Mucosa of gallbladder (tissue), 1 donor: Measurements from ENCODE around the gene LOXL1. TPM values are rescaled to one million over a fixed set of nuclear protein-coding genes. Genes with fewer than 3 reads are reported as not detected.

Experiments used
- DNase-seq: peaks from one replicate; pipeline ENCODE4 v3.0.0-alpha.2; 2020; ENCODE audit warnings: low spot score
- total RNA-seq: library from RNA; stranded (reverse); gene quantifications from one replicate; pipeline ENCODE4 v1.2.1, GENCODE V29; 2021
- donor health status: DM: no; HTN: no; CAD: no.

LOXL1 gene
- total RNA-seq, 1 donor from 2014 or later = 20.2 TPM

DNA sequence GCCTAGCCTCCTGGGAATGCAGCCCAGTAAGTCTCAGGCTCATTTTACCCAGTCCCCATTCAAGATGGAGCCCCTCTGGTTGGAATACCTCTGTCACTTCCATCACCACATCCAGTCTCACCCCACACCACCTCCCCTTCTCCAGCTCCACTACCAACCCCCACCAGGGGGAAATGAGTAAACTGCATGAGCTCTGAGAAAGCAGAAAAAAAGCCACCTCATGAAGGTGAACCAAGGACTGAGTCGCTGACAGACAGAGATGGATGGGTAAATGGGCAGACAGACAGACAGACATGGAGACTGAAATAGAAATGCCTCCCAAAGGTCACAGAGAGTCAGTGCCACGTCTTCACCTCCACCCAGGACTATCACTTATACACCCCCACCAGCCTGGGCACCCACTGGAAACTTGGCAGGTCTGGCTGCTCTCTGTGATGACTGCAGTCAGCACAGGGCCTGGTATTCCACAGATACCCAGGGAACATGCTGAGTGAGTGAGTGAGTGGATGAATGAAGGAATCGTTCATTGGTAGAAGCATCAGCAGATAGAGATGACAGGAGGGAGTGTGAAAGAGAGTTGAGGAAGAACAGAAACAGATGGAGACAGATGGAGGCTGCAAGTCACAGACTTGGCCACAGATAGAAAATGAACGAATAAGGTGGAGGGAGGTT, 4.9 kb upstream of the LOXL1 start:
- no peak for DNase-seq

DNA sequence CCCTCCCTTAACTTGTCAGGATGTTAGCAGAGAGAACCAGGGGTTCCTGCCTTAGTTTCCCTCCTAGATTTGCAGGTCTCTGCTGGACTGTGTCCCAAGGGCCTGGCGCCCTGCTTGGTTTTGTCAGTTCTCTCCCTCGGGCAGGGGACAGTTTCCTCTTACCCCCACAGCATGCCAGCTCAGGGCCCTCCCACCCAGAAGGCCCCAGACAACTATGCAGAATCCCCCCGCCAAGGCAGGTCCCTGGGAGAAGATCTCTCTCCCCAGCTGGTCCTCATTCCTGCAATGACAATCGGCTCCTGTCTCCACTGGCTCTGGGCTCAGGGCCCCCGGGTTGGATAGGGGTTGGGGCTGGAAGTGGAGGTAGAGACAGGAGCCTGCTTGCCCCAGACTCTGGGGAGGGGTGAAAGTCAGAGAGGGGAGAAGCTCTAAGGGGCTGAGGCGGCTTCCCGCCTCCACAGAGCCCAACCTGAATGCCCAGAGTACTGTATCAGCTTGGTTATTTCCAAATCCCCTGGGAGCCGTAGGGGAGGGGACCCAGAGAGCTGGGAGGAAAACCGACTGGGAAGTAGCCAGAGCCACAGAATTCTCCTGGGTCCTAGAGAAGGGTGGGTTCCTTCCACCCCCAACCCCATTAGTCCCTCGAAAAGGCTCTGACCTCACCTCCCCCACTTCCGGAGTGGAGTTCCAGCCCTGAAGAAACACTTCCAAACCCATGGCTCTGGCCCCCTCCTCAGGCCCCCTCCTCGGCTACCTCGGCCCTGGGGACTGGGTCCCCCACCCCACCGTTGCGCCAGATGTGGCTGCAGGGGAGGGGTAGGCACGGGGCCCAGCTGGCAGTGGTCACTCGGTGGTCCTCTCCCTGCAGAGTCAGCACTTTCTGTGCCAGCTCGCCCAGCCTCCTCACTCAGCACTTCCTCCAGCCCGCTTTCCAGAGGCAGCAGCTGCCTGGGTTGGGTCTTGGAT, 3.8 kb upstream of the LOXL1 start:
- no peak for DNase-seq

DNA sequence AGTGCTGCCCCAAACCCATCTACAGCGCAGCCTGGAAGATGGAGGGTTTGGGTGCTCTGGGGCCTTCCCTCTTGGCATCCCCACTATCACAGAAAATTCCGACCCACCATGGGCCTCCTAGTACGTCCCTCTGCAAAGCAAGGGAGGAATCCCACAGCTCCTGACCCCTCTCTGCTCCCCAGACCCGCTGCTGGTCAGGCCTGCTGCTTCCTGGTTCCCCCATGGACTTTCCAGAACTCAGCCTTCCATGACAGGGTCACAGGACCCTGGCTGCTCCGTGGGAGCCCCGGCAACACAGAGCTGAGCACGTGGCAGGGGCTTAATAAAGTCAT, 3.1 kb upstream of the LOXL1 start:
- no peak for DNase-seq

DNA sequence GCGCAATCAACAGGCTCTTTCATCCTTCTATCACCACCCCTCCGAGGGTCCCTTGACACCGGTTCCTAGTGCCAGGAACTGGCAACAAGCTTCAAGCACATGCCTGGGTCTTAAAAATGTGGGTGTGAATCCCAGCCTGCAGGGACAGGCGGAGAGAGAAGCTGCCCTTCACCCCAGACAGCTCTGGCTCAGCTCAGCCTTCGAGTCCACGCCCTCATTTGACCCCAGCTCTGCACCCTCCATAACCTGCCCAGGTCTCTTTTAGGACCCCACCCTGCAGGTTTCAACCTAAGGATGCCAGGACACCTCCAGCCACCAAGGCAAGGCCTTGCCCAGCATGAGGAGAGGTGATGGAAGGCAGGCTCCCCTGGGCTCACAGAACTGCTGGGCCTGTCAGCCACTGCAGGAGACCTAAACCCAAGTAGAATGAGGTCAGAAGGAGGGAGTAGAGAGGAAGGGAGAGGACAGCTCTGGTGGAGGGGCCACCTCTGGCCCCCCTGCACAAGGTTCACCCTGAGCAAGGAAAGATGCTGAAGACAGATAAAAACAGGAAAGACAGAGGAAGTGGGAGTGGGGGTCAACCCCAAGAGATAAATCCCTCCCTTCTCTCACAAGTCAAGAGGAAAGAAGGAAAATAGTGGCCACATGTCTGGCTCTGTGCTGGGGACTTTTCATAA, 2.6 kb upstream of the LOXL1 start:
- no peak for DNase-seq

DNA sequence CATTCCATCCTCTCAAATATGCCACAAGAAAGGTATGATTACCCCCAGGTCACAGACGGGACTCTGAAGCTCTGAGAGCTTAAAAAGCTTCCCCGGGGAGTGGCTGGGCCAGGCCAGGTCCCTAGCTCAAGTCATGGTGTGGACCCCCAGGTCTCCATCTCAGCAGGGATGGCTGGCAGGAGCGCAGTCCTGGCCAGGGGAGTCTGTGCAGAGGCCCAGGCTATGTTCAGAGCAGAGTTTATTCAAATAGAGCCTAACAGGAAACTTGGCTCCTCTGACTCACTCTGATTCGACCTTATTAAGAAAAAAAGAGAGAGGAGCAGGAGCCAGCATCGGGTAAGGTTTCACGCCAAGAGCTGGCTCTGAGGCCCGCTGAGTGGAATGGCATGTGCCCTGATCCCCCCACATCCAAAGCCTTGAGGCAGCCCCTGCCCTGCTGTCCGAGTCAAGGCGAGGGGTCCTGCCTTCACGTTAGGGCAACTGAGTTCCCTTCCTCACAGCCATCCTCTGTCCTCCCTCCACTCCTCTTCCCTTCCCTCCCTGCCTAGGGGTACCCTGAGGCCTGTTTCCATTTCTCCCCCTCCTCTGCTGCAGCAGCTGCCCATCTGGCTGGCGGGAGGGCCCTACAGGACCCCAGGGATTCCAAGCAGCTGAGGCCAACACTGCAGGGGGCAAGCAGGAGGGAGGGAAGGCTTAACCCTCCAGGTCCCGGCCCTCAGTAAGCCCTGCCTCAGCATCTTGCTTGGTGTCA, 1.9 kb upstream of the LOXL1 start:
- DNase-seq = no peak

DNA sequence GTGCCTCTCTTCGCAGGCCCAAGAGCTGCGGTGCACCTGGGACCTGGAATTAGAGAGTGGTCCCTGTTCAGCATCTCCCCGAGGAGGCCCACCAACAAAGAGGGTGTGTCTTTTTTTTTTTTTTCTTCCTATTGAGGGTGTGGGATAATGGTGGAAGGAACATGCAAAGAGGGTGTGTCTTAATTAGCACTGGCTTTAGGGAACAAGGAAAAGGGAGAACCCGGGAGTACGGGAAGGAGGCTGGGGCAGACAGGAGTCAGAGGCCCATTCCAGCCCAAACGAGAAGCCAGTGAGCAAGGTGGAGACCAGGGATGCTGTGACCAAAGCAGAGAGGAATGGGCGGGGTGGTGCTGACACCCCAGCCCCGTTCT, 429 bp upstream of the LOXL1 start:
- no peak for DNase-seq

DNA sequence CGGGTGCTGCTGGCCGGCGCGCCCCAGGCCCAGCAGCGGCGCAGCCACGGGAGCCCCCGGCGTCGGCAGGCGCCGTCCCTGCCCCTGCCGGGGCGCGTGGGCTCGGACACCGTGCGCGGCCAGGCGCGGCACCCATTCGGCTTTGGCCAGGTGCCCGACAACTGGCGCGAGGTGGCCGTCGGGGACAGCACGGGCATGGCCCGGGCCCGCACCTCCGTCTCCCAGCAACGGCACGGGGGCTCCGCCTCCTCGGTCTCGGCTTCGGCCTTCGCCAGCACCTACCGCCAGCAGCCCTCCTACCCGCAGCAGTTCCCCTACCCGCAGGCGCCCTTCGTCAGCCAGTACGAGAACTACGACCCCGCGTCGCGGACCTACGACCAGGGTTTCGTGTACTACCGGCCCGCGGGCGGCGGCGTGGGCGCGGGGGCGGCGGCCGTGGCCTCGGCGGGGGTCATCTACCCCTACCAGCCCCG, 777 bp downstream of the LOXL1 start:
- peak; percentile 61 for DNase-seq

DNA sequence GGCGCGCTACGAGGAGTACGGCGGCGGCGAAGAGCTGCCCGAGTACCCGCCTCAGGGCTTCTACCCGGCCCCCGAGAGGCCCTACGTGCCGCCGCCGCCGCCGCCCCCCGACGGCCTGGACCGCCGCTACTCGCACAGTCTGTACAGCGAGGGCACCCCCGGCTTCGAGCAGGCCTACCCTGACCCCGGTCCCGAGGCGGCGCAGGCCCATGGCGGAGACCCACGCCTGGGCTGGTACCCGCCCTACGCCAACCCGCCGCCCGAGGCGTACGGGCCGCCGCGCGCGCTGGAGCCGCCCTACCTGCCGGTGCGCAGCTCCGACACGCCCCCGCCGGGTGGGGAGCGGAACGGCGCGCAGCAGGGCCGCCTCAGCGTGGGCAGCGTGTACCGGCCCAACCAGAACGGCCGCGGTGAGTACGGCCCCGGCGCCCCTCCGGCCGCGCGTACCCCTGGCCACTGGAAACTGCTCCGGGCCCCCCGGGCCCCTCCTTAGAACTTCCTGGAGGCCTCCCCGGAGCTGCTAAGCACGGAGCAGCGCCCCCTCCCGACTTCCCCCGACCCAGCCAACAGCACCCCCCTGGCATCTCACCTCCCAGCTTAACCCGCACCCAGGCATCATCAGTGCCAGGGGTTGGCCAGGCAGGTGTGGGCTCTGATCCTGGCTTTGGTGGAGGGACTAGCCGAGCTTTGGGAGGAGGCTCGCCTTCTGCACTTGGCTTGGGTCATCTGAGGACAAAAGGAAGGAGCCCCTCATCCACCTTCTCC, 1.4 kb downstream of the LOXL1 start:
- DNase-seq = peak; percentile 59

DNA sequence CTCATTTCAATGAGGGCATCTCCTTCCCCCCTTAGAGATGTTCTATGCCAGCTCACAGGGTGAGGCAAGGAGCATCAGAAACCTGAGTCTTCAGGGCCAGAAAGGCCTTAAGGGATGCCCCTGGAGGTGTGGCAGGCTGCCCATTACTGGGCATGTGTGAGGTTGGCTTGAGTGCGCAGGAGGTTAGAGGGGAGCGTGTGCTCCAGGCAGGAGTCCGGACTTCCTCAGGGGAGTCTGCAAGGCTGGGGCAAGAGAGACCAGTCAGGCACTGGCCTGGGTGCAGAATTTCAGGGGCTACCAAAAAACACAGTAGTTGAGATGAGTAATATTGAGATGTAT, 1.9 kb downstream of the LOXL1 start:
- DNase-seq = no peak

DNA sequence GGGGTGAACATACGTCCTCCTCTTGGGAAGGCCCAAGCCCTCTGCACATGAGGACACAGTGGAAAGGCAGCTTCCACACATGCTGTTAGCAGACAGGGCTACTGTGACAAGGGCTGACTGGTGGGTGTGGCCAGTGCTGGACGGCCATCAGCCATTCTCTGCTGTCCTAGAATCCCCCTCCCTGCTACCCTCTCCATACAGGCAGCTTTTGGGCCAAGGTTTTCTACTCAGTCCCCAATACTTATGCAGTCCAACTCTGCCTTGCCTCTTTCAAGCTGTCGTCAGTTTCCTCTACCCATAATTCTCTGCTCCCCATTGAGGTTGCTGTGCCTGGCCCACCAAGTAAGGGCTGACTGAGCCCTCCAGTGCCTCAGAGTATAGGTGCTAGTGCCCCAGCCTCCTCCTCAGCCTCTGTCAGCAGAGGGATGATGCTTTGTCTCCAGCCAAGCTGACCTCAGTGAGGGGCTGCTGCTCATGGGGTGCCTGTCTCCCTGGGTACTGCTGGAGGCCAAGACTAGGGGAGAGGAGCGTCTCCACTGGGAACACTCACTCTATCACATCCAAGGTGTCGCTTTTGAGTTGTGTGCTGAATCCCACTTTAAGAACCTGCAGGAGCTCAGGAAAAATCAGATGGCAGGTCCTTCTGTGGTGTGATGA, 2.8 kb downstream of the LOXL1 start:
- no peak for DNase-seq

DNA sequence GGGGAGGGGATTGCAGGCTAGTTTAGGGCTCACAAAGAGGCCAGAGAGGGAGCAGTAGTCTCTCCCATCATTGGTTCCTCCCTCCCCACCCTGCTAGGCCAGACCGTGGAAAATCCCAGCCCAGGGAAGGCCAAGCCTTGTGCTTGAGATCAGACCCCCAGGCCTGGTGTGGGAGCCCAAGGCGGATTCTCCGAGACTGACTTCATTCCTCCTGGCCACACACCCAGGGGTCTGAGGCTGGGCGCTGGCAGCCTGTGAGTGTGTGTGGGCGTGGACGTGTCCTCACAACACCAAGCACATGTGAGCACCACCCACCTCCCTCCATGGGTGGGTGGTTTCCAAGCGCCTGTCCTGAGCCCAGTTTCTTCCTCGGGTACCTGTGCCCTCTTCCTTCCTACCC, 4.1 kb downstream of the LOXL1 start:
- DNase-seq = peak; percentile 32

DNA sequence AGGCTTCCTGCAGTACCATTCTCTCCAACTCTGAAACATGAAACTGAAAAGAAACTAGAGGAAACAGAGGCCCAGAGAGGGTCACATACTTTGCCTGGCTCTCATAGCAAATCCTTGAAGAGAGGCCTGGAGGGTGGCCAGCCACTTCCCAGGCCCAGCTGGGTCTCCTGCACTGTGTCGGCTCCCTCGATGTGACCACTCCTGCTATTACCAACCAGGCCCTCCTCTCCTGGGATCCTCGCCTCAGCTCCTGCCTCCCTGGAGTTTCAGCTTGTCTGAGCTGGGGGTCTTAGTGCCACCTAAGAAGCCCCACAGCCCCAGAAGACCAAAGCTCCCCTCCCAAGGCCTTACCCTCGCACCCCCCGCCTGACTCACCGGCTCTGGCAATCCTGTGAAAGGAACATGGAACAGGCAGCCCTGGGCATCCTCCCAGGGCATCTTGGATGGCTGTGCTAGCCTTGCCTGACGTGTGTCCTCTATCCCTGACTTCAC, 4.6 kb downstream of the LOXL1 start:
- no peak for DNase-seq

DNA sequence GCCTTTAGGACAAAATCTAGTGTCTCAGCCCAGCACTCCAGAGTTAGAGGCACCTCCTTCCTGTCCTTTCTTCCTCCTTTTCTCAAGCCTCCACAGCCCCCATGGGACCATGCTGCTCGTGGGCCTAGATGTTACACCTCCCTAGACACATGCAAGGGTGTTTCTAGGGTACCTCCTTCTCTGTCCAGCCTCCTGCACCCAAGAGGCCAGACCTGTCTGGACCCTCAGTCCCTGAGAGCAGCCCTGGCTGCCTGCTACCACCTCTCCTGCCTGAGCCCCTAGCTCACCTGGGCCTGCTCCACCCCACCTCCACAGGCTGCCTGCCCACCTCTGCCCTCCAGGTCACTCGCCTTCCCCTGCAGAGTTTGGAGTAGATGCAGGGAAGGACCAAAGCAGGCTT, 5.2 kb downstream of the LOXL1 start:
- DNase-seq = no peak

DNA sequence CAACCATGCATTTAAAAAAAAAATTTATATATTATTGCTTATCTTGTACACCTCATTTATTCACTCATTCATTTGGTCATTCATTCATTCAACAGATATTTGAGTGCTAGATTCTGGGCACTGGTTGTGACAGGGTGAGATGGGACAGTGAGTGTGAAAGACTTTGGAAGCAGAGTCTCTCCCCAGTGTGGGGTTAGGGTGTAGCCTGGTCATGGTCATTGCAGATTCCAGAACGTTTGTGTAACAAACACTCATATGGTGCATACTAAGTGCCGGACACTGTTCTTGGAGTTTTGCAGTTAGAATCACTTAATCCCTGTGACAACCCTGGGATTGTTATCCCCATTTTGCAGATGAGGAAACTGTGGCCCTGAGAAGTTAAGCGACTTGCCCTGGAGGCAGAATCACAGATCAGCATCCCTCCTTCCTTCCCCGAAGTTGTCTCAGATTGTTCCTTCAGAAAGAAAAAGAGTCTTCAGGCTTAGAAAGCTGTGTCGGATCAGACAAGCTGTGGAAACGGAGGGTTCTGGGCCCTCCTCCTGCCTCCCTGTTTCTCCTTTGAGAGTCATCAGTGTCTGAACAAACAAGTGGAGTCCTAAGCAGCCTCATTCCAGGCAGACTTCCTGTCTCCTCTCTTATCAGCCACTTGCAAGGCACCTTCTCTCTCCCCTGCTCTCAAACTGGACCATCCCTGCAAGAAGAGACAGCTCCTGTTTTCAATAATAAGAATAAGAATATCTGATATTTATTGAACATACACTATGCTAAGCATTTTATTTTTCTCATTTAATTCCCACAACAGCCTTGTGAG, 6.3 kb downstream of the LOXL1 start:
- no peak for DNase-seq

DNA sequence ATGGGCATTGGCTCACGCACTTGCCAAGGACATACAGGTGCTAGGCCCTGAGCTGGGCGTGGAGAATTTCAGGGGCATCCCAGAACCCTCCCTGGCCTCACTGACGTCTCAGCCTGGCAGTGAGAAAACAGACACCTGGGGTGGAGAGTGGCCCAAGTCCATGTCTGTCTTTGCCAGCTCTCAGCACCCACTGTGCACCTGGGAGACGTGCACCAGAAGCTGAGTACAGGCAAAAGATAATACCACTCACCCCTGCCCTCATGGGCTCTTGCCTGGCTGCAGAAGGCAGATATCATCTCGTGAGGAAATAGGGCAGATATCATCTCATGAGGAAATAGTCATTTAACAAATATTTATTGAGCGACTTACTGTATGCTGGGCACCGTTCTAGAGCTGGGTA, 8.0 kb downstream of the LOXL1 start:
- DNase-seq = peak; percentile 42

DNA sequence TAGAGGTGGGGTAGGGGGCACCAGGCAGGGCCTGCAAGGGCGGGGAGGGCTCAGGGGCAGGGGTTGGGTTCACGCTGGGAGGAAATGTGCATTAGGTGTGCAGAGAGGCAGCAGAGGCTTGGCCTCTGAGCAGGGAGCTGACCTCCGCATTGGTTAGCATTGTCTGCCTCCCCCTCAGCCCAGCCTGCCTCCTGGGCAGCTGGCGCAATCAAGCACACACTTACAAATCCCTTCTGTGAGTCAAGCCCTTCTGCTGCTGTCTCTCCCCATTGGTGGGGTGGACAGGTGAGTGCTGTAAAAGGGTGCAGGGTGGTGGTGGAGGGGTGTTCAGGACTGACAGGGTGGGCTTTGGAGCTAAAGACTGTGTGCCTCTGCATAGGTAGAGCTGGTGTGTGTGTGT, 9.3 kb downstream of the LOXL1 start:
- no peak for DNase-seq

DNA sequence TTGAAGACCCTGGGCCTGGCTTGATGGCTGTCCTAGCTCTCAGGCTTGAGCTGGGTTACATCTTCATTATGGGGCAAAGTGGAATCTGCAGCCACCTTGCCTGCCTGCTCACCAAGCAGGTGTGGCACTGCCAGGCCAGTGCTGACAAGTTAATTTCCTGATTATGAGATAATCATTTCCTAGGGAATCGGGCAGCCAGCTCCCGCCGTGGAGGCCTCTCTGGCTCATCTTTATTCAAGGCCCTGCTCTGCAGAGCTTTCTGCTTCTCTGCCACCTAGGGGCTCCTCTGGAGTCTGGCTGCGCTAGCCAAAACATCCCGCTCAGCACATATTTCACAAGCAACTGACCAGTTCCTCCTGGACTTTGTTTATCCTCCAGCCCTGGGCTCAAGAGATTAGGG, 9.9 kb downstream of the LOXL1 start:
- peak; percentile 66 for DNase-seq

DNA sequence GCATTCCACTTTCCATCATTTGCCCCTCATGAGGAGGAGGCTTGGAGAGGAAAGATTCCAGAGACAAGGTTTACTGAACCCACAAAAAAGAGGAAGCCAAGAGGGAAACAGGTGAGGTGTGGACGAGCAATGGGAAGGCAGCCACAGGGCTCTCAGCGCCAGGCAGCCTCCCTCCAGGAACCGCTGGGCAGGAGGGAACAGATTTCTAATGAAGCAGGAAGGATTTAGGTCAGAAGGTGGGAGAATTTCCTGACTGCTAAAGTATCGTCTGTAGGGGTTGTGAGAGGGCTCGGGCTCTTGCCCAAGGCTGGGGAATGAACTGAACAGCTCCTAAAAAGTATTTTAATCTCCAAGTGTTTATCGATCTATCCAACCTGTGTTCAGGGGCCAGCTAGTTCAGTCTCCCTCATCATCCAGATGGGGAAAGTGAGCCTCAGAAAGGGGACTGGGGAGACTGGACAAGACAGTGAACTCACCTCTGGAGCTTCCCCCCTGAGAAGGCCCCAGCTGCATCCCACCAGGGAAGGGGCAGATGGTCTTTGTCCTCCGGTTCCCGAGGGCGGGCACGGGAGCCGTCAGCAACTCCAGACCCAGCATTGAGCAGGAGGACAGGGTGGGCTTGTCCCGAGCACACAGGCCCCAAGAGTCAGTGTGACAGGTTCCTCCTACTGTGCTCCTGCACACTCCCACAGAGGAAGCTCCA, 10.5 kb downstream of the LOXL1 start:
- DNase-seq = no peak

DNA sequence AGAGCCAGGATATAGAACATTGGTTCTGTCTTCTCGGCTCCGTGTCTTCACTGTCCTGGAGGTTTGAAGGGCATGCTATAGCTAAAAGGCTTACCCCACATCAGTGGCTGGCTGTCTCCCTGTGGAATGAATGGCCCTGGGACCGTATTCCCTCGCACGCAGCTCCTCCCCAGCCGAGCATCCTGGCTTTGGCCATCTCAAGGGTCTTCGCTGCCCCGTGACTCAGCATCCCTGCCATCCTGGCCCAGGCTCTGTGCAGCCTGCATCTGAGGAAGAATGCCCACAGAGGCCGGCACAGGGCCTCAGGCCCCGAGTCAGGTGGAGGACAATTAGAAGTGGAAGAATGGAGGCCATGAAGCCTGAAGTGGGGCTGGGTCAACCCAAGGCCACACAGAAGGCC, 11.0 kb downstream of the LOXL1 start:
- no peak for DNase-seq
